Testis (tissue), 3 donors: Measurements from ENCODE around the gene CRLF1. TPM values are rescaled to one million over a fixed set of nuclear protein-coding genes. Genes with fewer than 3 reads are reported as not detected.

Experiments used
- DNase-seq: peaks from one replicate; pipeline ENCODE4 v3.0.0-alpha.2; 2019
- H3K27ac ChIP-seq, 2 donors: fragments of 200-600 bp; sonication (generic); one replicate each; pipeline ENCODE4 v1.5.1; 2019
- H3K27me3 ChIP-seq: fragments of 200-600 bp; sonication (generic); one replicate; pipeline ENCODE4 v1.5.1; 2019
- H3K36me3 ChIP-seq: fragments of 200-600 bp; sonication (generic); one replicate; pipeline ENCODE4 v1.5.1; 2017; ENCODE audit warnings: low read depth; ENCODE audit errors: missing control alignments
- H3K4me1 ChIP-seq: fragments of 200-600 bp; sonication (generic); one replicate; pipeline ENCODE4 v1.5.1; 2019
- H3K4me3 ChIP-seq, 2 donors: fragments of 200-600 bp; sonication (generic); one replicate each; pipeline ENCODE4 v1.5.1; 2017 to 2019
- H3K9me3 ChIP-seq: fragments of 200-600 bp; sonication (generic); one replicate; pipeline ENCODE4 v1.5.1; 2017
- CTCF ChIP-seq, 3 experiments: fragments of 450-650 bp in 2 of 3; fragments of 200-600 bp in 1 of 3; sonication (generic) in 1 of 3; IDR thresholded peaks; one replicate each; pipeline ENCODE4 v1.5.1; 2016 to 2019; ENCODE audit warnings: antibody characterized with exemption in 3 of 3, mild to moderate bottlenecking in 2 of 3, moderate library complexity in 1 of 3
- POLR2A ChIP-seq: fragments of 450-650 bp; IDR thresholded peaks from one replicate; pipeline ENCODE4 v1.6.1; 2017; ENCODE audit warnings: antibody characterized with exemption, mild to moderate bottlenecking, moderate library complexity
- WGBS, 2 donors: methylation state at CpG; one replicate each; pipeline ENCODE4 v1.1.5; 2018; 5-methylcytosine and 5-hydroxymethylcytosine counted together
- intact Hi-C: fragments of 100-400 bp; cut with DNase I; formaldehyde crosslinking; loops from one replicate; pipeline ENCODE4 v1.15.1; 2023; ENCODE audit warnings: low total_unique reads
- polyA plus RNA-seq: library from polyadenylated mRNA; stranded (reverse); fragments of 350-450 nt; fragmentation: Illumina TruSeq; extraction: RNeasy Lipid Tissue Mini Kit (QIAGEN cat#74804); gene quantifications from one replicate; pipeline ENCODE4 v1.2.3, GENCODE V29; 2014; ENCODE audit warnings: low read depth, low replicate concordance; ENCODE audit not compliant: insufficient read depth
- total RNA-seq, 2 donors: library from RNA; depleted of rRNA; stranded (reverse); fragments of >200 nt; gene quantifications; one replicate each; pipeline ENCODE4 v1.2.3, GENCODE V29; 2016

Gene CRLF1
- total and polyA plus RNA-seq, 3 donors from 2014 or later = 4.3 to 8.7 (median 5.3) TPM

GRCh38 chr19:18644196-18645034 is 37.8 kb upstream of the CRLF1 start:
- Histone ChIP-seq H3K9me3 (no peaks in the 10 kb centered on the region), H3K4me1 (peaks cover 17% of the 10 kb centered on the region), H3K27ac (no peak overlapping the region), H3K36me3 (no peaks in the 10 kb centered on the region), H3K27me3 (no peaks in the 10 kb centered on the region), H3K4me3 (no peak overlapping the region)
- no peak for DNase-seq
- 73 to 86% methylated on average over 15 of the region's 15 CpGs for WGBS, 2 donors
- TF ChIP-seq POLR2A (no peak), CTCF (IDR thresholded peaks at IDR 0.05) (no peak)
- intact Hi-C loops = no loop called here

GRCh38 chr19:18639706-18640243 is 33.2 kb upstream of the CRLF1 start:
- no peak for TF ChIP-seq POLR2A
- no peak for TF ChIP-seq CTCF (IDR thresholded peaks at IDR 0.05)
- intact Hi-C loops = no loop called here
- no peaks in the 10 kb centered on the region for H3K36me3 ChIP-seq
- no peak overlapping the region for H3K4me3 ChIP-seq
- H3K27me3 ChIP-seq = no peaks in the 10 kb centered on the region
- H3K27ac ChIP-seq = no peak overlapping the region
- peaks cover 6% of the 10 kb centered on the region for H3K4me1 ChIP-seq
- no peak for DNase-seq
- H3K9me3 ChIP-seq = no peaks in the 10 kb centered on the region
- 75 to 80% methylated on average over 8 of the region's 8 CpGs for WGBS, 2 donors

- H3K4me1 ChIP-seq = peaks cover 6% of the 10 kb centered on the region
- no peaks in the 10 kb centered on the region for H3K9me3 ChIP-seq
- intact Hi-C loops = no loop called here
- 18 to 42% methylated on average over 3 of the region's 3 CpGs for WGBS, 2 donors
- no peaks in the 10 kb centered on the region for H3K36me3 ChIP-seq
- H3K4me3 ChIP-seq = peak overlapping the region; percentile 74 to 75
- peak overlapping the region; percentile 40 to 82 for H3K27ac ChIP-seq
- DNase-seq = no peak
- TF ChIP-seq CTCF (IDR thresholded peaks at IDR 0.05) (no peak), POLR2A (no peak)
- no peaks in the 10 kb centered on the region for H3K27me3 ChIP-seq
Observed at GRCh38 chr19:18637673-18638630, 31.4 kb upstream of the CRLF1 start.

- no peaks in the 10 kb centered on the region for H3K9me3 ChIP-seq
- 8 to 21% methylated on average over 21 to 47 of the region's 47 CpGs for WGBS, 2 donors
- intact Hi-C loops = no loop called here
- no peaks in the 10 kb centered on the region for H3K36me3 ChIP-seq
- no peak for TF ChIP-seq POLR2A
- H3K27ac ChIP-seq = peak within 1 kb of the TSS; percentile 40 to 82
- peaks cover 6% of the 10 kb centered on the region for H3K4me1 ChIP-seq
- no peak for DNase-seq
- H3K4me3 ChIP-seq = peak within 1 kb of the TSS; percentile 74 to 75
- no peaks in the 10 kb centered on the region for H3K27me3 ChIP-seq
Observed at GRCh38 chr19:18636969-18637629, 30.5 kb upstream of the CRLF1 start, which contains the start of gene KLHL26. Gene KLHL26 (plus strand): TSS chr19:18637028. CDS start chr19:18637055, 27 bp downstream.
